Tibial artery (tissue), 4 donors: ENCODE data around the gene PAIP2.

Experiments
- DNase-seq, 2 donors: peaks; one replicate each; pipeline ENCODE4 v3.0.0-alpha.2; 2019
- H3K27ac ChIP-seq, 2 donors: fragments of 200-600 bp; sonication (generic) in 1 of 2; 1 replicate in 1 of 2; 2 replicates in 1 of 2; pipeline ENCODE4 v1.5.1; 2018 to 2019; ENCODE audit warnings: mild to moderate bottlenecking in 1 of 2
- H3K27me3 ChIP-seq, 2 donors: fragments of 200-600 bp; sonication (generic) in 1 of 2; one replicate each; pipeline versions ENCODE4 v1.5.1 to v1.6.0; 2016 to 2019
- H3K36me3 ChIP-seq, 3 donors: fragments of 200-600 bp; sonication (generic) in 2 of 3; one replicate each; pipeline ENCODE4 v1.5.1; 2016 to 2019; ENCODE audit warnings: mild to moderate bottlenecking in 2 of 3
- H3K4me1 ChIP-seq, 4 donors: fragments of 200-600 bp; sonication (generic) in 2 of 4; 1 replicate in 3 of 4; 2 replicates in 1 of 4; pipeline ENCODE4 v1.5.1; 2016 to 2019
- H3K4me3 ChIP-seq, 2 donors: fragments of 200-600 bp; sonication (generic) in 1 of 2; 1 replicate in 1 of 2; 2 replicates in 1 of 2; pipeline ENCODE4 v1.5.1; 2018 to 2019; ENCODE audit warnings: mild to moderate bottlenecking in 2 of 2
- H3K9me3 ChIP-seq, 3 donors: fragments of 200-600 bp; sonication (generic) in 1 of 3; one replicate each; pipeline ENCODE4 v1.5.1; 2016 to 2019
- CTCF ChIP-seq, 2 experiments: fragments of 200-600 bp in 1 of 2; fragments of 450-650 bp in 1 of 2; IDR thresholded peaks; one replicate each; pipeline ENCODE4 v1.5.1; 2017 to 2019; ENCODE audit warnings: antibody characterized with exemption in 2 of 2, mild to moderate bottlenecking in 1 of 2, moderate library complexity in 1 of 2
- intact Hi-C: fragments of 100-400 bp; cut with DNase I; formaldehyde crosslinking; loops from one replicate; pipeline ENCODE4 v1.15.0; 2023; ENCODE audit warnings: low total_unique reads

Gene PAIP2

GRCh38 chr5:139392678-139393496 is 51.2 kb downstream of the PAIP2 start:
- H3K4me1 ChIP-seq, result peaks cover 0 to 42% (median 21%) of the 10 kb centered on the region in 4 donors

GRCh38 chr5:139393497-139394122 is 52.0 kb downstream of the PAIP2 start:
- Histone ChIP-seq H3K9me3 (no peaks in the 10 kb centered on the region), H3K27me3 (peaks cover 0 to 33% of the 10 kb centered on the region in 2 donors), H3K27ac (no peak overlapping the region), H3K4me3 (peak overlapping the region; percentile 46 to 49), H3K4me1 (peaks cover 0 to 41% (median 17%) of the 10 kb centered on the region in 4 donors), H3K36me3 (no peaks in the 10 kb centered on the region)
- TF ChIP-seq CTCF (IDR thresholded peaks at IDR 0.05), result no peak
- intact Hi-C loops, result no loop called here
- no peak for DNase-seq

More at GRCh38 chr5:139392678-139393496, 51.2 kb downstream of the PAIP2 start:
- peak; percentile 29 to 32 for TF ChIP-seq CTCF (IDR thresholded peaks at IDR 0.05)
- Histone ChIP-seq H3K9me3 (no peaks in the 10 kb centered on the region), H3K27ac (no peak overlapping the region), H3K27me3 (peaks cover 0 to 33% of the 10 kb centered on the region in 2 donors), H3K4me3 (peak overlapping the region; percentile 46 to 49), H3K36me3 (no peaks in the 10 kb centered on the region)
- intact Hi-C loops, result no loop called here
- DNase-seq, result no peak

GRCh38 chr5:139394123-139394653 is 52.5 kb downstream of the PAIP2 start:
- no peak for DNase-seq
- peaks cover 0 to 39% (median 17%) of the 10 kb centered on the region in 4 donors for H3K4me1 ChIP-seq
- peak overlapping the region in 1 of 2 donors; percentile 63 for H3K27ac ChIP-seq
- intact Hi-C loops, result no loop called here
- H3K36me3 ChIP-seq, result no peaks in the 10 kb centered on the region
- no peaks in the 10 kb centered on the region for H3K9me3 ChIP-seq
- peak overlapping the region; percentile 46 to 49 for H3K4me3 ChIP-seq
- peaks cover 0 to 33% of the 10 kb centered on the region in 2 donors for H3K27me3 ChIP-seq
- peak in 1 of 2 experiments; percentile 12 for TF ChIP-seq CTCF (IDR thresholded peaks at IDR 0.05)

GRCh38 chr5:139394654-139395566 is 53.3 kb downstream of the PAIP2 start, which contains the start of gene PROB1:
PROB1 (minus strand) TSS chr5:139395104; CDS start chr5:139395081, 23 bp downstream.
- no peak for TF ChIP-seq CTCF (IDR thresholded peaks at IDR 0.05)
- Histone ChIP-seq H3K36me3 (no peaks in the 10 kb centered on the region), H3K27me3 (peaks cover 0 to 33% of the 10 kb centered on the region in 2 donors), H3K27ac (peak within 1 kb of the TSS; percentile 22 to 63), H3K4me3 (peak within 1 kb of the TSS; percentile 46 to 49), H3K4me1 (peaks cover 0 to 39% (median 17%) of the 10 kb centered on the region in 4 donors), H3K9me3 (no peaks in the 10 kb centered on the region)
- intact Hi-C loops, result no loop called here
- no peak for DNase-seq
